Measurements from ENCODE around the gene TMEM234. TPM values are rescaled to one million over a fixed set of nuclear protein-coding genes. Genes with fewer than 3 reads are reported as not detected.

TMEM234 gene
- total and polyA plus RNA-seq, 2 of the 4 experiments (the other 2 are of a cell fraction): 10.8 to 22.7 TPM

- H3K18ac ChIP-seq (ENCODE audit: low read depth, low read length): no peak overlapping the region; the same call in 1 of the 2 replicates
- no TSS peak for BruUV-seq (replicated peaks)
- peak overlapping the region; percentile 78 for H2AFZ ChIP-seq (replicated peaks; ENCODE audit: low read length, poor library complexity)
- dilution Hi-C loops (cut with HindIII; ENCODE audit: low sequenced_read_pairs, unreplicated experiment): no loop called here
- no peaks in the 10 kb centered on the region for H3K36me3 ChIP-seq (ENCODE audit: control insufficient read depth, insufficient read depth, low read length)
- intact Hi-C loops (cut with micrococcal nuclease): loop anchor here (5.0 kb wide), 2 partner anchors 70 to 90 kb away; no protein-coding TSS in a partner anchor
- peak overlapping the region; percentile 30; the same call in 1 of the 2 replicates for H4K5ac ChIP-seq (ENCODE audit: low read depth, low read length)
- H3K27me3 ChIP-seq (ENCODE audit: control insufficient read depth, insufficient read depth, low read length): no peaks in the 10 kb centered on the region
- H2AK9ac ChIP-seq (replicated peaks; ENCODE audit: low read depth, low read length, poor library complexity): no peak overlapping the region
- TF ChIP-seq MXI1 (IDR thresholded peaks at IDR 0.05; ENCODE audit: borderline replicate concordance, low read depth, low read length): no peak
- no peak for TF ChIP-seq RFX5 (IDR thresholded peaks at IDR 0.05; ENCODE audit: low read depth, low read length)
- peaks cover 16% of the 10 kb centered on the region for H3K9me1 ChIP-seq (ENCODE audit: insufficient read depth, low read length)
- no peaks in the 10 kb centered on the region for H4K20me1 ChIP-seq (ENCODE audit: insufficient read depth, low read length)
- H3K4me1 ChIP-seq (ENCODE audit: control insufficient read depth, insufficient read depth, low read length): peaks cover 13% of the 10 kb centered on the region
- ATAC-seq (ENCODE audit: low read depth): no peak
- H3K4me3 ChIP-seq (ENCODE audit: insufficient read depth, low read depth, low read length): no peak overlapping the region
- peak overlapping the region in 1 of 2 experiments; percentile 13; a peak in 2 of 4 replicates for H4K8ac ChIP-seq (ENCODE audit: low read depth in 2 of 2, low read length in 2 of 2)
- no peak overlapping the region for H3K23ac ChIP-seq (ENCODE audit: low read depth, low read length)
- ChIA-PET CTCF (interaction anchor here (0.7 to 1.4 kb wide), 2 partner anchors 27 to 113 kb away, joined by 4 to 6 read pairs; no protein-coding TSS in a partner anchor), POLR2A (ENCODE audit: unreplicated experiment) (no interaction called here)
- no peak overlapping the region for H3K56ac ChIP-seq (ENCODE audit: extremely low read depth, insufficient read depth, low read length)
- no peak overlapping the region for H2BK5ac ChIP-seq (ENCODE audit: low read depth, low read length, poor library complexity, severe bottlenecking)
- H3K9me3 ChIP-seq (ENCODE audit: control insufficient read depth, insufficient read depth, low read length): no peaks in the 10 kb centered on the region
- H2AK5ac ChIP-seq (ENCODE audit: low read depth, low read length): peak overlapping the region; percentile 84; the same call in 1 of the 2 replicates
- no peak overlapping the region for H3K27ac ChIP-seq (ENCODE audit: insufficient read depth, low read length)
- no CpG with 5 or more reads among the region's 7 CpGs for WGBS, 2 experiments (ENCODE audit: extremely low coverage in 2 of 2, insufficient read length in 1 of 2)
- H3K79me1 ChIP-seq (ENCODE audit: low read depth in 1 of 2, low read length in 2 of 2): peaks cover 0 to 29% of the 10 kb centered on the region in 2 experiments; a peak in 2 of 4 replicates
- in situ Hi-C loops (cut with MboI; ENCODE audit: low sequenced_read_pairs): no loop called here
- no peak overlapping the region for H3K9ac ChIP-seq (ENCODE audit: low read depth, low read length)
- peak overlapping the region; percentile 72; the same call in 1 of the 2 replicates for H3K14ac ChIP-seq (replicated peaks; ENCODE audit: low read depth, low read length)
- H3K4ac ChIP-seq (ENCODE audit: low read depth, low read length): peak overlapping the region; percentile 64
- H2BK120ac ChIP-seq (ENCODE audit: low read depth, low read length): peak overlapping the region; percentile 44; the same call in 1 of the 2 replicates
- peak overlapping the region; percentile 43; the same call in 1 of the 2 replicates for H3K4me2 ChIP-seq (ENCODE audit: low read depth, low read length)
- no peak for DNase-seq
- H4K91ac ChIP-seq (ENCODE audit: insufficient read depth, low read depth, low read length): peak overlapping the region; percentile 11; the same call in 1 of the 2 replicates
- H2BK15ac ChIP-seq (ENCODE audit: low read depth, low read length): peak overlapping the region; percentile 28; the same call in 1 of the 3 replicates
- H2BK20ac ChIP-seq (ENCODE audit: low read depth, low read length): peak overlapping the region; percentile 26; the same call in 1 of the 2 replicates
These were observed 20.2 kb upstream of the TMEM234 start for GRCh38 chr1:32242341-32242851.
